Measurements from ENCODE around the gene CCDC9.
A peak's percentile ranks its signal among the peaks of the same experiment; 100 is the strongest.

The CCDC9 gene

GRCh38 chr19:47255879-47256692, at the start of gene CCDC9:
Gene CCDC9, plus strand, starts transcription at chr19:47256525. Its CDS starts 1,876 bp downstream, at chr19:47258401.
- DNase-seq, result peak; percentile 97

- DNase-seq, result no peak
Observed at GRCh38 chr19:47209319-47210179, 46.8 kb upstream of the CCDC9 start.

GRCh38 chr19:47210180-47210490, 46.2 kb upstream of the CCDC9 start:
- no peak for DNase-seq

- peak; percentile 68 for DNase-seq
Observed at GRCh38 chr19:47210689-47211316, 45.5 kb upstream of the CCDC9 start.

GRCh38 chr19:47215581-47215980, 40.7 kb upstream of the CCDC9 start:
- DNase-seq, result no peak

- DNase-seq, result no peak
Observed at GRCh38 chr19:47221080-47221841, 35.1 kb upstream of the CCDC9 start.

- no peak for DNase-seq
Observed at GRCh38 chr19:47221890-47222289, 34.4 kb upstream of the CCDC9 start.

- DNase-seq, result peak; percentile 85
Observed at GRCh38 chr19:47225746-47226425, 30.4 kb upstream of the CCDC9 start.

GRCh38 chr19:47226426-47227351, 29.6 kb upstream of the CCDC9 start:
- no peak for DNase-seq

GRCh38 chr19:47227352-47228167, 28.8 kb upstream of the CCDC9 start:
- DNase-seq, result no peak

- no peak for DNase-seq
Observed at GRCh38 chr19:47228168-47228936, 28.0 kb upstream of the CCDC9 start.

GRCh38 chr19:47228937-47229675, 27.2 kb upstream of the CCDC9 start:
- DNase-seq, result no peak

- DNase-seq, result no peak
Observed at GRCh38 chr19:47229676-47230053, 26.7 kb upstream of the CCDC9 start.

- no peak for DNase-seq
Observed at GRCh38 chr19:47230054-47230920, 26.0 kb upstream of the CCDC9 start.

GRCh38 chr19:47230921-47231214, 25.5 kb upstream of the CCDC9 start, which contains the start of gene BBC3:
Gene BBC3, minus strand, starts transcription at chr19:47231199. Its CDS starts 2,768 bp downstream, at chr19:47228431.
- DNase-seq, result no peak

GRCh38 chr19:47231215-47232054, 24.9 kb upstream of the CCDC9 start:
- DNase-seq, result peak; percentile 69
